HepG2 (cell line): ENCODE measurements around the gene PLXNB2. TPM values are rescaled to one million over a fixed set of nuclear protein-coding genes. Genes with fewer than 3 reads are reported as not detected.

Experiments
- ATAC-seq: fragments of 200-7000 bp; cut with Tn5 transposase; 3 replicates; pipeline ENCODE4 v1.9.1; 2020; ENCODE audit warnings: mild to moderate bottlenecking, moderate library complexity
- BruUV-seq: library from RNA; stranded (reverse); fragments of 400-500 nt; replicated peaks from 2 replicates; lab custom pipeline; 2021; lab: Mats Ljungman, UMichigan
- CTCF ChIA-PET: fragments of 300-600 bp; formaldehyde crosslinking; extraction: SDS; loops from one replicate; lab custom pipeline; 2021; ENCODE audit warnings: low total read pairs, inconsistent platforms, low intra/inter-chr PET ratio; lab: Yijun Ruan, JAX
- POLR2A ChIA-PET: fragments of 350-600 bp; sonication (Branson Sonifier 250); formaldehyde crosslinking; loops from one replicate; lab custom pipeline; 2020; ENCODE audit warnings: antibody characterized with exemption, inconsistent platforms; lab: Yijun Ruan, JAX
- DNase-seq: peaks from one replicate; pipeline ENCODE4 v3.0.0-alpha.2; 2015; ENCODE audit warnings: low spot score
- FAIRE-seq: peaks from 3 replicates; lab custom pipeline; 2011; peaks lifted over from hg19 to GRCh38; lab: Jason Lieb, UNC
- H2AFZ ChIP-seq: one replicate; pipeline ENCODE4 v1.6.1; 2011; ENCODE audit warnings: low read length, inconsistent platforms
- H3K27ac ChIP-seq: fragments of 300-600 bp; 3 replicates; pipeline ENCODE4 v1.8.0; 2011; ENCODE audit warnings: mixed run types, mild to moderate bottlenecking, mixed read lengths, low read length, inconsistent platforms; ENCODE audit not compliant: insufficient read depth; ENCODE audit errors: extremely low read length
- H3K27me3 ChIP-seq, 2 experiments: fragments of 200-600 bp in 1 of 2; 2 replicates in 1 of 2; 3 replicates in 1 of 2; pipeline versions ENCODE4 v1.6.0 to v1.8.0; 2011; ENCODE audit warnings: low read length in 2 of 2, mild to moderate bottlenecking in 2 of 2, moderate library complexity in 2 of 2, inconsistent platforms in 1 of 2; ENCODE audit not compliant: insufficient read depth in 2 of 2, control insufficient read depth in 1 of 2
- H3K36me3 ChIP-seq, 2 experiments: fragments of 200-600 bp in 1 of 2; replicated peaks in 1 of 2; 2 replicates in 1 of 2; 3 replicates in 1 of 2; pipeline versions ENCODE4 v1.5.1 to v1.8.0; 2011; ENCODE audit warnings: low read length in 2 of 2, inconsistent platforms in 1 of 2; ENCODE audit not compliant: insufficient read depth in 2 of 2, control insufficient read depth in 1 of 2
- H3K4me1 ChIP-seq: 2 replicates; pipeline ENCODE4 v1.5.1; 2012; ENCODE audit warnings: low read length, inconsistent platforms; ENCODE audit not compliant: insufficient read depth
- H3K4me2 ChIP-seq: 2 replicates; pipeline ENCODE4 v1.6.0; 2011; ENCODE audit warnings: low read depth, low read length, inconsistent platforms
- H3K4me3 ChIP-seq, 3 experiments: fragments of 200-600 bp in 1 of 3; sonication (generic), shearing (Covaris generic) in 1 of 3; replicated peaks in 1 of 3; 2 replicates each; pipeline ENCODE4 v1.5.1; 2011 to 2016; ENCODE audit warnings: low read length in 3 of 3, inconsistent platforms in 2 of 3, low read depth in 2 of 3, mild to moderate bottlenecking in 2 of 3, control low read depth in 1 of 3, mixed read lengths in 1 of 3; ENCODE audit not compliant: insufficient read depth in 1 of 3
- H3K79me2 ChIP-seq: one replicate; pipeline ENCODE4 v1.6.1; 2011; ENCODE audit warnings: low read length, inconsistent platforms; ENCODE audit not compliant: insufficient read depth
- H3K9ac ChIP-seq: 2 replicates; pipeline ENCODE4 v1.6.0; 2011; ENCODE audit warnings: mild to moderate bottlenecking, low read depth, low read length, inconsistent platforms; ENCODE audit not compliant: insufficient read depth
- H3K9me3 ChIP-seq: 2 replicates; pipeline ENCODE4 v1.5.1; 2012; ENCODE audit warnings: mild to moderate bottlenecking, low read length
- H4K20me1 ChIP-seq: 2 replicates; pipeline ENCODE4 v1.6.0; 2011; ENCODE audit warnings: inconsistent platforms, mild to moderate bottlenecking, low read length, moderate library complexity; ENCODE audit not compliant: insufficient read depth
- ATM ChIP-seq: fragments of 450-650 bp; IDR thresholded peaks from 2 replicates; pipeline ENCODE4 v1.7.1; 2017; ENCODE audit warnings: mild to moderate bottlenecking, borderline replicate concordance
- ONECUT2 ChIP-seq: sonication (generic); formaldehyde crosslinking; IDR thresholded peaks from 2 replicates; pipeline ENCODE4 v1.4.0; 2020; ENCODE audit warnings: missing genetic modification reagents
- PAX8 ChIP-seq: sonication (generic); formaldehyde crosslinking; IDR thresholded peaks from 2 replicates; pipeline ENCODE4 v1.8.0; 2022; ENCODE audit warnings: mild to moderate bottlenecking, missing genetic modification reagents, borderline replicate concordance
- SKIL ChIP-seq: sonication (generic); formaldehyde crosslinking; IDR thresholded peaks from 2 replicates; pipeline ENCODE4 v1.8.0; 2022; ENCODE audit warnings: missing genetic modification reagents, mild to moderate bottlenecking, moderate library complexity, borderline replicate concordance
- SP4 ChIP-seq: sonication (generic); formaldehyde crosslinking; IDR thresholded peaks from 2 replicates; pipeline ENCODE4 v1.8.1; 2023; ENCODE audit warnings: mild to moderate bottlenecking, missing genetic modification reagents
- ZNF143 ChIP-seq: sonication (generic); formaldehyde crosslinking; IDR thresholded peaks from 2 replicates; pipeline ENCODE4 v1.4.0; 2020; ENCODE audit warnings: missing genetic modification reagents
- ZNF24 ChIP-seq: fragments of 450-650 bp; IDR thresholded peaks from 2 replicates; pipeline ENCODE4 v1.6.1; 2017; ENCODE audit warnings: antibody characterized with exemption, mild to moderate bottlenecking
- ZNF3 ChIP-seq: IDR thresholded peaks from 2 replicates; pipeline ENCODE4 v1.7.0; 2017; ENCODE audit warnings: inconsistent platforms
- WGBS: methylation state at CpG from one replicate; pipeline ENCODE4 v1.1.6; 2017; ENCODE audit warnings: low lambda C conversion rate; 5-methylcytosine and 5-hydroxymethylcytosine counted together
- in situ Hi-C: cut with HindIII; loops from 2 replicates; pipeline ENCODE4 v1.10.0; 2017; ENCODE audit warnings: low pct_unique_long_range_greater_than_20kb; ENCODE audit not compliant: extremely low pct_ligation_motif_present
- intact Hi-C: fragments of 100-400 bp; cut with micrococcal nuclease; formaldehyde crosslinking; loops from one replicate; pipeline ENCODE4 v1.10.0; 2022; ENCODE audit not compliant: unreplicated experiment
- polyA plus RNA-seq, 8 experiments: library from polyadenylated mRNA; depleted of rRNA in 3 of 8; stranded (reverse) in 7 of 8; unstranded in 1 of 8; fragments of >200 nt; fragmentation: Illumina TruSeq in 4 of 8; extraction: Trizol in 4 of 8; gene quantifications; 2 replicates each; pipeline versions ENCODE4 v1.2.1 to v1.2.3, GENCODE V29; 2011 to 2016; ENCODE audit warnings: low read depth in 4 of 8, missing spikeins in 1 of 8, mixed read lengths in 1 of 8; ENCODE audit not compliant: insufficient read depth in 1 of 8
- total RNA-seq, 5 experiments: library from RNA; depleted of rRNA; stranded (reverse); fragments of >200 nt; fragmentation: Illumina TruSeq; extraction: Trizol; gene quantifications; 2 replicates each; pipeline ENCODE4 v1.2.3, GENCODE V29; 2016; ENCODE audit warnings: low read depth in 1 of 5
- TF ChIP-seq, protein P1 (sequence below), 2 experiments: fragments of 450-650 bp in 1 of 2; sonication (generic) in 1 of 2; formaldehyde crosslinking; IDR thresholded peaks; 2 replicates each; pipeline versions ENCODE4 v1.5.0 to v1.8.0; 2020 to 2022; ENCODE audit warnings: mild to moderate bottlenecking in 1 of 2, missing genetic modification reagents in 1 of 2

The PLXNB2 gene
- total and polyA plus RNA-seq, 2 of the 13 experiments (the other 11 are each of a cell fraction or from before 2014, with no cell fraction given), result 32.6 to 68.9 TPM

DNA sequence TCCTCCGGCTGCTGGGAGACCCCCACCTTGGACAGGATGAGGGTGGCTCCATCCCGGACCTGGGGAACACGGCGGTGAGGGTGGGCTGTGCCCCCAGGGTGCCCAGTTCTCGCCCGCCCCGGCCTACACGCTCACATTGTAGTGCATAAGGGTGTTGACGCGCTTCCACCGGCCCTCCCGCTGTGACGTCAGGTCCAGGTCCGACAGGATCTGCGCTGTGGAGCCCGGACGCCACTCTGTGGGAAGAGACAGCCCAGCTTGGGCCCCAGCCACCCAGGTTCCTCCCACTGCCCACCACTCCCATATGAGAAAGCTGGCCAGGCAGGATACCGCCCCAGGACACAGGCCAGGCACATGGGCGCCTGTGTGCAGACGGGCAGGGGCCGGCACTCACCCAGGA lies 29.0 kb downstream of the PLXNB2 start:
- DNase-seq, result no peak
- FAIRE-seq, result no peak
- CTCF ChIA-PET, result interaction anchor here (0.6 to 1.3 kb wide), 3 partner anchors 48 to 192 kb away, joined by 3 to 4 read pairs (median 3); partner anchors contain the start of gene DENND6B
- Histone ChIP-seq H3K27ac (no peak overlapping the region), H2AFZ (no peak overlapping the region), H3K9me3 (no peaks in the 10 kb centered on the region), H3K27me3 (no peaks in the 10 kb centered on the region), H3K4me1 (peaks cover 6% of the 10 kb centered on the region), H3K9ac (no peak overlapping the region), H3K79me2 (no peaks in the 10 kb centered on the region), H3K4me2 (no peak overlapping the region), H3K36me3 (peaks cover 34 to 45% of the 10 kb centered on the region in 2 experiments; a peak in 4 of 5 replicates), H3K4me3 (no peak overlapping the region), H4K20me1 (0 out of 2 replicates have a peak, but pooled peaks cover 3% of the 10 kb centered on the region)
- BruUV-seq, result no TSS peak
- in situ Hi-C loops, result loop anchor here (5.0 kb wide), 1 partner anchor 49 kb away; the partner anchor contains the start of gene DENND6B
- no CpG with 5 or more reads among the region's 21 CpGs for WGBS
- intact Hi-C loops, result no loop called here
- POLR2A ChIA-PET, result no interaction called here
- TF ChIP-seq, protein P1, sequence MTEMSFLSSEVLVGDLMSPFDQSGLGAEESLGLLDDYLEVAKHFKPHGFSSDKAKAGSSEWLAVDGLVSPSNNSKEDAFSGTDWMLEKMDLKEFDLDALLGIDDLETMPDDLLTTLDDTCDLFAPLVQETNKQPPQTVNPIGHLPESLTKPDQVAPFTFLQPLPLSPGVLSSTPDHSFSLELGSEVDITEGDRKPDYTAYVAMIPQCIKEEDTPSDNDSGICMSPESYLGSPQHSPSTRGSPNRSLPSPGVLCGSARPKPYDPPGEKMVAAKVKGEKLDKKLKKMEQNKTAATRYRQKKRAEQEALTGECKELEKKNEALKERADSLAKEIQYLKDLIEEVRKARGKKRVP (CRISPR knock-in tag; IDR thresholded peaks at IDR 0.05), result no peak
- no peak for TF ChIP-seq PAX8 (CRISPR knock-in tag)
- ATAC-seq, result no peak

GRCh38 chr22:50277761-50278160 lies 29.7 kb downstream of the PLXNB2 start:
- TF ChIP-seq ZNF3 (CRISPR knock-in tag) (no peak), ZNF143 (no peak), SKIL (CRISPR knock-in tag) (no peak), SP4 (CRISPR knock-in tag) (no peak), ATM (no peak), ZNF24 (no peak), ONECUT2 (CRISPR knock-in tag) (no peak)
- 95% methylated on average over 15 of the region's 25 CpGs for WGBS
- intact Hi-C loops, result no loop called here

More at GRCh38 chr22:50277761-50278160, 29.7 kb downstream of the PLXNB2 start:
- no TSS peak for BruUV-seq
- H3K9me3 ChIP-seq, result no peaks in the 10 kb centered on the region
- no peaks in the 10 kb centered on the region for H3K79me2 ChIP-seq
- 0 out of 2 replicates have a peak, but pooled peaks cover 3% of the 10 kb centered on the region for H4K20me1 ChIP-seq
- ChIA-PET POLR2A (no interaction called here), CTCF (interaction anchor here (2.5 kb wide), 1 partner anchor 49 kb away, joined by 133 read pairs; the partner anchor contains the start of gene DENND6B)
- FAIRE-seq (no peak), ATAC-seq (no peak), DNase-seq (no peak)
- H3K4me1 ChIP-seq, result peaks cover 6% of the 10 kb centered on the region
- H3K4me2 ChIP-seq, result no peak overlapping the region
- in situ Hi-C loops, result loop anchor here (5.0 kb wide), 1 partner anchor 50 kb away; the partner anchor contains the start of gene DENND6B
- H3K27ac ChIP-seq, result no peak overlapping the region
- H3K27me3 ChIP-seq, result no peaks in the 10 kb centered on the region
- no peak overlapping the region for H3K4me3 ChIP-seq
- no peak overlapping the region for H3K9ac ChIP-seq
- H2AFZ ChIP-seq, result no peak overlapping the region
- peaks cover 33 to 41% of the 10 kb centered on the region in 2 experiments; a peak in 4 of 5 replicates for H3K36me3 ChIP-seq
